HG03469 (cell line): Measurements from ENCODE around the gene PDGFC.

Source experiments
- ATAC-seq: cut with Tn5 transposase; IDR thresholded peaks from one replicate; pipeline ENCODE4 v1.9.1; 2021; ENCODE audit warnings: mild to moderate bottlenecking, moderate library complexity, moderate number of reproducible peaks; ENCODE audit not compliant: unreplicated experiment

The PDGFC gene

GRCh38 chr4:156975686-156976085 is 4.1 kb upstream of the PDGFC start:
- no peak for ATAC-seq

GRCh38 chr4:156974264-156974663 is 2.7 kb upstream of the PDGFC start:
- ATAC-seq = no peak

GRCh38 chr4:156972379-156973015 is 898 bp upstream of the PDGFC start:
- no peak for ATAC-seq

- no peak for ATAC-seq
Measured at GRCh38 chr4:156971165-156971675, 379 bp downstream of the PDGFC start.

- ATAC-seq = no peak
Measured at GRCh38 chr4:156970501-156971164, 966 bp downstream of the PDGFC start.

GRCh38 chr4:156969911-156970310 is 1.7 kb downstream of the PDGFC start:
- ATAC-seq = no peak

- no peak for ATAC-seq
Measured at GRCh38 chr4:156969101-156969500, 2.5 kb downstream of the PDGFC start.

- peak; percentile 57 for ATAC-seq
Measured at GRCh38 chr4:156968479-156968984, 3.1 kb downstream of the PDGFC start.

GRCh38 chr4:156966836-156967235 is 4.8 kb downstream of the PDGFC start:
- no peak for ATAC-seq

GRCh38 chr4:156963419-156963818 is 8.2 kb downstream of the PDGFC start:
- no peak for ATAC-seq

- no peak for ATAC-seq
Measured at GRCh38 chr4:156962528-156962974, 9.0 kb downstream of the PDGFC start.

- no peak for ATAC-seq
Measured at GRCh38 chr4:156962058-156962358, 9.6 kb downstream of the PDGFC start.

GRCh38 chr4:156961196-156962057 is 10.2 kb downstream of the PDGFC start:
- ATAC-seq = no peak

- no peak for ATAC-seq
Measured at GRCh38 chr4:156959298-156959702, 12.3 kb downstream of the PDGFC start.

- no peak for ATAC-seq
Measured at GRCh38 chr4:156958276-156959074, 13.1 kb downstream of the PDGFC start.

- ATAC-seq = no peak
Measured at GRCh38 chr4:156957556-156957955, 14.0 kb downstream of the PDGFC start.

GRCh38 chr4:156956826-156957368 is 14.7 kb downstream of the PDGFC start:
- ATAC-seq = no peak

GRCh38 chr4:156956359-156956758 is 15.2 kb downstream of the PDGFC start:
- no peak for ATAC-seq

- no peak for ATAC-seq
Measured at GRCh38 chr4:156954587-156954986, 17.0 kb downstream of the PDGFC start.

GRCh38 chr4:156953951-156954350 is 17.6 kb downstream of the PDGFC start:
- no peak for ATAC-seq
